Measurements from ENCODE around the gene UBXN10.

UBXN10 gene

DNA sequence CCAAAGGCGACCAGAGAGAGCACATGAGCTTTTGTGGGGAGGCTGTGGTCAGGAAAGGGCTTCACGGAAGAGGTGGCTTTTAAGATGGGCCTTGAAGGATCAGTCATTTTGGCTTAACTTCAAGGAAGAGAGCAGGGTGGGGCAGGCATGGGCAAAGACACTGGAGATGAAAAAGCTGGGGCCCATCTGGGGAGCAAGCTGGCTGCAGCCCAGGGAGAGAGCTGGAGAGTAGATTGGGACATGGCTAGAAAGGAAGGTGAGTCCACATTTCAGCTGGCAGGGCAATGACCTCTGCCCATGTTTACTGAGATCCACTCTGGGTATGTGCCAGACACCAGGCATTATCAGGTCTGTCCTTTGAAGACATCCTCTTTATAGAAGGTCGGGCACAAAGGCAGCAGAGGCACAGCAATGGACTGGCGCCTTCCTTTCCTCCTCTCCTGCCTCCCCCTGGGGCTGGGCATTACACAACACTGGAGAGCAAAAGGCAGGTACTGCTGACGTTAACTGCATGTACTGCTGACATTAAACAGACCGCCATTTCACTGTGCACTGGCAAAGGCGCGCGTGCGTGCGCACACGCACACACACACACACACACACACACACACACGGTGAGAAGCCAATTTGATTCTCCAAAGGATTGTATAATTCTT lies 2.2 kb upstream of the UBXN10 start:
- no peak for DNase-seq (ENCODE audit: insufficient read length, low spot score)
- TF ChIP-seq, protein P1, sequence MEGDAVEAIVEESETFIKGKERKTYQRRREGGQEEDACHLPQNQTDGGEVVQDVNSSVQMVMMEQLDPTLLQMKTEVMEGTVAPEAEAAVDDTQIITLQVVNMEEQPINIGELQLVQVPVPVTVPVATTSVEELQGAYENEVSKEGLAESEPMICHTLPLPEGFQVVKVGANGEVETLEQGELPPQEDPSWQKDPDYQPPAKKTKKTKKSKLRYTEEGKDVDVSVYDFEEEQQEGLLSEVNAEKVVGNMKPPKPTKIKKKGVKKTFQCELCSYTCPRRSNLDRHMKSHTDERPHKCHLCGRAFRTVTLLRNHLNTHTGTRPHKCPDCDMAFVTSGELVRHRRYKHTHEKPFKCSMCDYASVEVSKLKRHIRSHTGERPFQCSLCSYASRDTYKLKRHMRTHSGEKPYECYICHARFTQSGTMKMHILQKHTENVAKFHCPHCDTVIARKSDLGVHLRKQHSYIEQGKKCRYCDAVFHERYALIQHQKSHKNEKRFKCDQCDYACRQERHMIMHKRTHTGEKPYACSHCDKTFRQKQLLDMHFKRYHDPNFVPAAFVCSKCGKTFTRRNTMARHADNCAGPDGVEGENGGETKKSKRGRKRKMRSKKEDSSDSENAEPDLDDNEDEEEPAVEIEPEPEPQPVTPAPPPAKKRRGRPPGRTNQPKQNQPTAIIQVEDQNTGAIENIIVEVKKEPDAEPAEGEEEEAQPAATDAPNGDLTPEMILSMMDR (IDR thresholded peaks at IDR 0.05; ENCODE audit: insufficient read depth, missing control alignments) = no peak
- no peak for FAIRE-seq

DNA sequence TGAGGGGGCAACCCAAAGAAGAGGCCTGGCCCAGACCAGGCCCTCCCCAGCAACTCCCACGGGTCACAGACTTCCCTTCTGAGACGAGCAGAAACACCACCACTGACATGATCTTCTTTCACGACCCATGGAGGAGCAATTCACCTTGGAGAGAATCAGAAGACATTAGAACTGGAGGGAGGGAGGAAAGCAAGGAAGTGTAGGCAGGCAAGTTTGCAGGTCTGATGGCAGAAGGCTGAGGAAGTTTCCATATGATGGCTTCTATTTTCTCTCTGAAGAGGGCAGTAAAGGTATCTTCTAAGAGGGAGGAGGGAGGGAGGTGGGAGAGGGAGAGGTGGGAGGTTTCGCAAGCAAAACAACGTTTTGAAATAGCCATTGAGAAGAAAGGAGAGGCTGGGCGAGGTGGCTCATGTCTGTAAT lies 1.4 kb upstream of the UBXN10 start:
- DNase-seq (ENCODE audit: insufficient read length, low spot score) (no peak), FAIRE-seq (no peak)
- TF ChIP-seq, protein P1 (IDR thresholded peaks at IDR 0.05; ENCODE audit: insufficient read depth, missing control alignments) = no peak

GRCh38 chr1:20184997-20185833 lies 681 bp upstream of the UBXN10 start:
- DNase-seq (ENCODE audit: insufficient read length, low spot score) (no peak), FAIRE-seq (no peak)
- TF ChIP-seq, protein P1 (IDR thresholded peaks at IDR 0.05; ENCODE audit: insufficient read depth, missing control alignments) = no peak

GRCh38 chr1:20187103-20187812 lies 1.4 kb downstream of the UBXN10 start:
- FAIRE-seq (no peak), DNase-seq (ENCODE audit: insufficient read length, low spot score) (no peak)
- TF ChIP-seq, protein P1 (IDR thresholded peaks at IDR 0.05; ENCODE audit: insufficient read depth, missing control alignments) = no peak

GRCh38 chr1:20187813-20188454 lies 2.0 kb downstream of the UBXN10 start:
- TF ChIP-seq, protein P1 (IDR thresholded peaks at IDR 0.05; ENCODE audit: insufficient read depth, missing control alignments) = no peak
- DNase-seq (ENCODE audit: insufficient read length, low spot score) = no peak
- no peak for FAIRE-seq

DNA sequence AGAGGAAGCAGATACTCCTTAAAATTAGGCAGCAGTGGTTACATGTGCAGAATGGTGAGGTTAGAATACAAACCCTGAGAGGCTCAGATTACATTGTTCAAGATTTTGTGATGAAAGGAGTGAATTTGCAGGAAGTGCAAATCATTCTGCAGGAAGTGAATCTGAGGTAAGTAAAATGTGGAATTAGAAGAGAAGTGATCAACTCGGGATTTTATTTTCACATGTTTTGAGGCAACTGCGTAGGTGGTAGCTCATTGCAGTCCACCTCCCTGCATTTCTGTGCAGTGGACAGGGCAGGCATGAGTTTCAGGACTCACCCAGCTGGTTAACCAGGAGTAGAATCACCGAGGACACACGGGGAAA lies 2.5 kb downstream of the UBXN10 start:
- TF ChIP-seq, protein P1 (IDR thresholded peaks at IDR 0.05; ENCODE audit: insufficient read depth, missing control alignments) = no peak
- DNase-seq (ENCODE audit: insufficient read length, low spot score) (no peak), FAIRE-seq (no peak)

Data from D721Med (cell line).